AG20443 (cell line): ENCODE data around the gene RGS11.
"Not testable (repeated sequence)": the region's sequence is repeated elsewhere in the genome, so short reads cannot be mapped to it uniquely, and the experiment has no call there.

Experiments used
- DNase-seq: peaks from one replicate; pipeline ENCODE4 v3.0.0; 2012; ENCODE audit warnings: low spot score, mixed read lengths

The RGS11 gene

GRCh38 chr16:263182-263774, 12.5 kb downstream of the RGS11 start:
- no peak for DNase-seq

DNA sequence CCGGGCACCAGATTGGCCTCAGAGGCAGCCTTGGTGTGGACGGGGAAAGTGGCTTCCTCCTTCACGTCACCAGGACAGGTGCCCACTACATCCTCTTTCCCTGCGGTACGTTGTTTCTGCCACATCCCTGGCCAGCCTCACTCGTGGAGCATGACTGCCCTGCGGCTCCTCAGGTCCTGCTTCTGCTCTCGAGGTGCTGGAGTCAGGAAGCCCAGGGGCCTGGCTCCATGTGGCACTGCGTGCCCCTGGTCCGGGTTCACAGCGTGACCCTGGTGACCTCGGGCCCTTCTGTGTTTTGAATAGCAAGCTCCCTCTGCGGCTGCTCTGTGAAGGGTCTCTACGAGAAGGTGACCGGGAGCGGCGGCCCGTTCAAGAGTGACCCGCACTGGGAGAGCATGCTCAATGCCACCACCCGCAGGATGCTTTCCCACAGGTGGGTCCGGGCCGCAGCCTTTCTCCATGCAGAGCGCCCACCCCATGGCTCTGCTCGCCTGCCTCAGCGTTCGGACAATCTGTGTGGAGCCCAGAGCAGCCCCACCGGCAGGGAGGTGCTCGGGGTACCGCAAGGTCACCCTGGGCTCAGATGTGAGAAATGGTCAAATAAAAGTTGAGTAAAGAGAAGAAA, 13.5 kb downstream of the RGS11 start:
- no peak for DNase-seq

- DNase-seq: no peak
Measured at GRCh38 chr16:261031-261691, 14.6 kb downstream of the RGS11 start.

DNA sequence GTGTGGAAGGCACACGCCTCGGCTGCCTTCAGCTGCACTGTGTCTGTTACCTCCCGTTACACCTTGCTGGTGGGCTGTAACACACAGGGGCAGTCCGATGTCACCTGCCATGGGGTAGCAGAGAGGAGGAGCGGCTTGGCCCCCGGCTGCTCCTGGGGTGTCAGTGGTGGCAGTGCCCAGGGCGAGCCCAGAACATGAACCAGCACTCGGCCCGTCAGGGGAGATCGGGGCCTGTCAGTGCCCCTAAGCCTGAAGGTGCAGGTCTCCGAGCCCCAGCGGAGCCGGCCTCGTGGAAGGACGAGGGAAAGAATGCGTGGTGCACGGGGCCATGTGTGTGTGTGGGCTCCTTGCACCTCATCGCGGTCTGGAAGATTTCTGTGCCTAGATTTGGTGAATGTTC, 15.4 kb downstream of the RGS11 start:
- no peak for DNase-seq

DNA sequence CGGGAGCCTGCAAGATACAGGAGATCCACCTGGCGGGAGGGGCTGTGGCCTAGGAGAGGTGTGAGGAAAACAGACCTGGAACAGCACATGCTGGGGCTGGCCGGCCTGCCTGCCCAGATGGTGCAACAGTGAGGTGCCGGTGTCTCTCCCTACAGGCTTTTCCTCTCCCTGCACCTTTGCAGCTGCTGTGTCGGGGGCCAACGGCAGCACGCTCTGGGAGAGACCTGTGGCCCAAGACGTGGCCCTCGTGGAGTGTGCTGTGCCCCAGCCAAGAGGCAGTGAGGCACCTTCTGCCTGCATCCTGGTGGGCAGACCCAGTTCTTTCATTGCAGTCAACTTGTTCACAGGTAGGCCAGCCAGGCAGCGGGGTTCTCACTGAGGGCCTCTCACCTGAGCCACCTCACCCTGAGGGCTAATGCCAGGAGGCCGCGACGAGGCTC, 15.9 kb downstream of the RGS11 start:
- DNase-seq: no peak

GRCh38 chr16:259226-259625, 16.5 kb downstream of the RGS11 start:
- no peak for DNase-seq

GRCh38 chr16:258091-258490, 17.7 kb downstream of the RGS11 start:
- DNase-seq: not testable (repeated sequence)

DNA sequence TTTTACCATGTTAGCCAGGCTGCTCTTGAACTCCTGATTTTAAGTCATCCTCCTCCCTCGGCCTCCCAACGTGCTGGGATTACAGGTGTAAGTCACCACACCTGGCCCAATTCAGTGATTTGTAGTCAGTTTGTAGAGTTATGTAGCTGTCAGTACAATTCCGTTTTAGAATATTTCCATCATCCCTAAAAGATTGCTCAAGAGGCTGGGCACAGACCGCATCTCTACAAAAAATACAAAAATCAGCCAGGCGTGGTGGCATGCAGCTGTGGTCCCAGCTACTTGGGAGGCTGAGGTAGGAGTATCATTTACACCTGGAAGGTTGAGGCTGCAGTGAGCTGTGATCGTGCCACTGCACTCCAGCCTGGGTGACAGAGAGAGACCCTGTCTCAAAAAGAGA, 20.6 kb downstream of the RGS11 start:
- DNase-seq: no peak

DNA sequence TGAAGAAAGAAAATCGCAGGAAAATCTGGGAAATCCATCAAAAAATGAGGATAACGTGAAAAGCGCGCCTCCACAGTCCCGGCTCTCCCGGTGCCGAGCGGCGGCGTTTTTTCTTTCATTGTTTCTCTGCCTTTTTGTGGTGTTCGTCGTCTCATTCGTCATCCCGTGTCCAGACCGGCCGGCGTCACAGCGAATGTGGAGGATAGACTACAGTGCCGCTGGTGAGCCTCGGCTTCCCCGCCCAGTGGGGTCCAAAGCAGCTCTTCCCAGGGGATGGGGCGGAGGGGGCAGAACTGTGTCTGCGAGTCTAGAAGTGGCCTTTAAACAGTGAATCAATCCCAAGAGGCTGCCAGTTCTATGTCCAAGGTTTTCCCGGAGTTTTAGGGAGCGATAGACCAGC, 21.3 kb downstream of the RGS11 start:
- no peak for DNase-seq

DNA sequence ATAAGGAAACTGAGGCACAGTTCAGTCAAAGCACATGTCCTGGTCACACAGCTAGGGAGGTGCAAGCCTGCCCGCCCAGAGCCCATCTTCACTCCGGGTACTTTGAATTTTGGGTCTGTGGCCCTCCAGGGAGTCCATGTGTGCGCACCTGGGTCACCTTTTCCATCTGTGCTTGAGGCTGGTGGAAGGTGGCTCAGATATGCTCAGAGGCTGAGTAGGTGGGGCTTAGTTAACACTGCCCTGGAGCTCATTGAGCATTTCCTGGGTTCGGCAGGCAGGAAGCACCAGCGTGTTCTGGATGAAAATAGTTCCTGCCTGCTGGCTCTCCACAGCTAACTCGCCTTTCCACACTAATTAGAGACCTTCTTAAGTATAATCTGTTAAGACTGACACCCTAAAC, 21.9 kb downstream of the RGS11 start:
- no peak for DNase-seq

DNA sequence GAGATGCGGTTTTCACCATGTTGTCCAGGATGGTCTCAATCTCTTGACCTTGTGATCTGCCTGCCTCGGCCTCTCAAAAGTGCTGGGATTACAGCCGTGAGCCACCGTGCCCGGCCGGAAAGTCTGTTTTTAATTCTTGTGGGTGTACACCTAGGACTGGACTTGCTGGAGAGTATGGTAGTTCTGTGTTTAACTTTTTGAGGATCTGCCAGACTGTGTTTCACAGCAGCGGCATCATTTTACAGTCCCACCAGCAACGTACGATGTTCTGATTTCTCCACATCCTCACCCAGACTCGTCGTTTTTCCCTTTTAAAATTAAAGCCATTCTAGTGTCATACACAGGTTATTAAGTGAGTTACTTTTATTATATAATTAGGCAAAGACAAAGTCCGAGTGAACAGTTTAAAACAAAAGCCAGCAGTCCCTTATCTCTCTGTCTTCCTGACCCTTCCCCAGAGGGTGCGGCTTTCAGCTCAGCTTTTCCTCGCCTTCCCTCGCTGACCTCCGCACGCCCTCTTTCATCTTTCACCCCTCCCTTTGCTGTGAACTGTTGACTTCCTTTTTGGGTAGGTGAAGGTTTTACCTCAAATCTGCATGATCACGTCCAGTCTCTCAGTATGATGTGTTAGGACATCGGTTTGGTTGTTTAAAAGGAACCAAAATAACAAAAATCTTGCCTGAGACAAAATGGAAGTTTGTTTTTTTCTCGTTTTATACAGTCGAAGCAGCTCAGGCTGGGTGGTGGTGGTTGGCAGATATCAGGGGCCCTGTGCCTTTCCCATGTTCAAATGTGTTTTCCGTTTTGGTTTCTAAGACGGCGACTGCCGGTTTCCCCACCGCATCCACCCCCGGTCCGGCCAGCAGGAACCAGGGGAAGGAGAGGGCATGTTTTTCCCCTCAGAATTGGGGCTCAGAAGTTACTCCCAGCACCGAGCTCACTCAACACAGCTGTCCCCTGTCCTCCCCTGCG, 23.1 kb downstream of the RGS11 start:
- DNase-seq: no peak

- no peak for DNase-seq
Measured at GRCh38 chr16:249431-249830, 26.3 kb downstream of the RGS11 start.

DNA sequence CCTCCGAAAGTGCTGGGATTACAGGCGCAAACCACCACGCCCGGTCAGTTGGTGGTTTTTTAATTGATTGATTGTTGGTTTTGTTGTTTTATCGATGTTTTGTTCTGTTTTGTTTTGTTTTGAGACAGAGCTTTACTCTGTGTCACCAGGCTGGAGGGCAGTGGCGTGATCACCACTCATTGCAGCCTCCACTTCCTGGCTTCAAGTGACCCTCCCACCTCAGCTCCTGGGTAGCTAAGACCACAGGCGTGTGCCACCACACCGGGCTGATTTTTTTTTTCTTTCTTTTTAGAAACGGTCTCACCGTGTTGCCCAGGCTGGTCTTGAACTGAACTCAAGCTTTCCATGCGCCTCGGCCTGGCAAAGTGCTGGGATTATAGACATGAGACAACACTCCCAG, 28.7 kb downstream of the RGS11 start:
- no peak for DNase-seq

DNA sequence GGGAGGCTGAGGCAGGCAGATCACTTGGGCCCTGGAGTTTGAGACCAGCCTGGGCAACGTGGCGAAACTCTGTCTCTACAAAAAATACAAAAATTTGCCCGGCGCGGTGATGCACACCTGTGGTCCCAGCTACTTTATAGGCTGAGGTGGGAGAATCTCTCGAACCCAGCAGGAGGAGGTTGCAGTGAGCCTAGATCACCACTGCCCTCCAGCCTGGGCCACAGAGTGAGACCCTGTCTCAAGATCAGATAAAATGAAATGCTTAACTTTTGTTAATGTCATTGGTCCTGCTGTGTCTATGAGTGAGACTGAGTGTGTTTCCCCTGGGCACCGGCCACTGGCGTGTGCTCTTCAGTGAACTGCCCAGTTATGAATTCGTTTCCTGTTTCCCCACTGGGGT, 30.6 kb downstream of the RGS11 start:
- DNase-seq: no peak

DNA sequence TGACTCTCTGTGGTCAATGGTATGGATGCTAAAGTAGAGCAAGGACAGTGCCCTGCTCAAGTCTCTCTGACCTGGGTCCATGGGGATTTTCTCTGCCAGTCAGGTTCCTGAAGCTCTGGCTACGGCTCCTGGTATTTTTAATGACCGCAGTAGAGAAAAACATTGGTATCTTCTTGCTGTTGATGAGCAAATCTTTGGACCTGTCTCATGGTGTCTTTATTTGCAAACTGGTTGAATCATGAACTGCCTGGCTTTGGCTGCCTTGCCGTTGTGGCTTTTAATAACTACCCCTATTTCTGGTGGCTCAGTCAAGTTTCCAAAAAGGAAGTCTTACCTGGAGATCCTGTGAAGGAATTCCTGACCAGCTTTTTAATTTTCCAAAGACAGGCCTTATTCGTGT, 32.4 kb downstream of the RGS11 start:
- DNase-seq: no peak

GRCh38 chr16:242281-242680, 33.5 kb downstream of the RGS11 start:
- DNase-seq: no peak

- no peak for DNase-seq
Measured at GRCh38 chr16:240559-240958, 35.2 kb downstream of the RGS11 start.

DNA sequence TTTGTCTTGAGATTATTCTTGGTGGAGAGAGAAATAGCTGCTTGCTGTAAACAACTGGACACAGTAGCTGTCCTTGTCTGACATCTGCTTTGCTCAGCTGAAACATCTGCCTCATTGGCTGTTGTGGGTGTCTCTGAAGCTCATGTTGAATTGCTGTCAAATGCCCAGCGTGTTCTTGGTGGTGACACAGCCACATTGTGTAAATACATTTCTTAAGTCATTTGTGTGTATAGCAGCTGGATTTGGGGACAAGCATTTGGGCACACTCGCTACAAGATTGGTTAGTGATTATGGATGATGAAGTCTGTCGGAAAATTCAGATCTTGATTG, 35.8 kb downstream of the RGS11 start:
- DNase-seq: peak; percentile 22

DNA sequence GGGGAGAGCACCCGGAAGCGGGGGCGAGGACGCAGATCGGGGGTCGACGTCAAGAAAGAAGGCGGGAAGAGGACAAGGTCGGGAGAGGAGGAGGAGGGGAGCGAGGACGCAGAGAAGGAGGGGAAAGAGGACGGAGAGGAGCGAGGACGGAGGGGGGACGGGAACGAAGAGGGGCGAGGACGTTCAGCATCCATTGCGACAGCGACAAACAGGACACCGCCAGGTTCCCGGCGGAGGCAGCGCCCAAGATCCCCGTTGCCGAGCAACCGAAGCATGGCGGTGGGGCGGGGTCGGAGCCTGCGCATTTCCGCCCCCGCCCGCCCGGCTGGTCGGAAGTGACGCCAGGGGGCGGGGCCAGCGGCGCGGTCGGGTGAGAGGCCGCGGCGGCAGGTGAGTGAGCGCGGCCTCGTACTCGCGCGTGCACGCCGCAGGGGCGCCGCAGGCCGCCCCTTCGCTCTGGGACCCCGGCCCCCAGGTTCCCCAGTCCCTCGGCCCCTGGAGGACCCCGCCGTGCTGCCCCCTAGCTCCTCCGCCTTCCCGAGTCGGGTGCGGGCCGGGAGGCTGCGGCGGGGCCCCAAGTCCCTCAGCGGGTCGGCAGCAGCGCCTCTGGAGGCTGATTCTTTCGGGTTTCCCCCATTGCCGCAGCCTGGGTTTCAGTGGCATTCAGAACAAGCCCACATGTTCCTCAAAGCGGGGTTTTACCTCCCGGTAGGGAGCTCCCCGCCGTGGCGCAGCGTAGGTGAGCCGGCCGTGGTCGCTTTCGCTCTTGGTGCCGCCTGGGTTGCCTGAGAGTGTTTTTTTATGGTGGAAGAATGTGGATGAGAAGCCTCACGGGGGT, 41.1 kb downstream of the RGS11 start, which contains the start of gene FAM234A:
Gene FAM234A (plus strand): TSS at position 354 of the 838 bp plus-strand sequence. CDS start 19,593 bp downstream, outside the sequence.
- peak; percentile 99 for DNase-seq

GRCh38 chr16:230949-231348, 44.8 kb downstream of the RGS11 start:
- no peak for DNase-seq

DNA sequence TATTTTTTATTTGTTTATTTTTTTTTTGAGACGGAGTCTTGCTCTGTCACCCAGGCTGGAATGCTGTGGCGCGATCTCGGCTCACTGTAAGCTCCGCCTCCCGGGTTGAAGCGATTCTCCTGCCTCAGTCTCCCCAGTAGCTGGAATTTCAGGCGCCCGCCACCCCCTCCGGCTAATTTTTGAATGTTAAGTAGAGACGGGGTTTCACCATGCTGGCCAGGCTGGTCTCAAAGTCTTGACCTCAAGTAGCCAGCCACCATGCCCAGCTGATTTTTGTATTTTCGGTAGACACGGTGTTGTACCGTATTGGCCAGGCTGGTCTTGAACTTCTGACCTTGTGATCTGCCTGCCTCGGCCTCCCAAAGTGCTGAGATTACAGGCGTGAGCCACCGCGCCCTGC, 45.4 kb downstream of the RGS11 start:
- DNase-seq: not testable (repeated sequence)
